Measurements from ENCODE around the gene ADCK1. TPM values are rescaled to one million over a fixed set of nuclear protein-coding genes. Genes with fewer than 3 reads are reported as not detected.

ADCK1 gene
- total and polyA plus RNA-seq, 2 of the 13 experiments (the other 11 are each of a cell fraction or from before 2014, with no cell fraction given) = 3.9 to 6.3 TPM

GRCh38 chr14:77760381-77761204, 39.3 kb upstream of the ADCK1 start, which contains the start of gene SNW1 (continued):
- TF ChIP-seq, protein P1, sequence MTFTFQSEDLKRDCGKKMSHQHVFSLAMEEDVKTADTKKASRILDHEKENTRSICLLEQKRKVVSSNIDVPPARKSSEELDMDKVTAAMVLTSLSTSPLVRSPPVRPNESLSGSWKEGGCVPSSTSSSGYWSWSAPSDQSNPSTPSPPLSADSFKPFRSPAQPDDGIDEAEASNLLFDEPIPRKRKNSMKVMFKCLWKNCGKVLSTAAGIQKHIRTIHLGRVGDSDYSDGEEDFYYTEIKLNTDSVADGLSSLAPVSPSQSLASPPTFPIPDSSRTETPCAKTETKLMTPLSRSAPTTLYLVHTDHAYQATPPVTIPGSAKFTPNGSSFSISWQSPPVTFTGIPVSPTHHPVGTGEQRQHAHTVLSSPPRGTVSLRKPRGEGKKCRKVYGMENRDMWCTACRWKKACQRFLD (CRISPR knock-in tag; IDR thresholded peaks at IDR 0.05; ENCODE audit: borderline replicate concordance) = no peak
- TF ChIP-seq NR2F2 (IDR thresholded peaks at IDR 0.05; ENCODE audit: borderline replicate concordance, low read depth) (no peak), CSRNP1 (CRISPR knock-in tag; IDR thresholded peaks at IDR 0.05) (no peak), U2AF1 (optimal IDR thresholded peaks at IDR 0.05; ENCODE audit: low read depth, low read length) (peak; percentile 55), GABPB1 (CRISPR knock-in tag; IDR thresholded peaks at IDR 0.05) (peak; percentile 94), ZNF326 (CRISPR knock-in tag; IDR thresholded peaks at IDR 0.05; ENCODE audit: borderline replicate concordance) (no peak), ETS1 (CRISPR knock-in tag; IDR thresholded peaks at IDR 0.05) (no peak), ZHX1 (CRISPR knock-in tag; IDR thresholded peaks at IDR 0.05; ENCODE audit: low read depth) (no peak), MTA3 (CRISPR knock-in tag; IDR thresholded peaks at IDR 0.05) (no peak), ZNF3 (CRISPR knock-in tag; IDR thresholded peaks at IDR 0.05) (no peak), NONO (IDR thresholded peaks at IDR 0.05) (no peak), NONO (CRISPR knock-in tag; conservative IDR thresholded peaks at IDR 0.05) (peak; percentile 38; the same call in 1 of the 2 replicates), NFYC (CRISPR knock-in tag; IDR thresholded peaks at IDR 0.05) (peak; percentile 50; the same call in 1 of the 2 replicates), ZNF737 (CRISPR knock-in tag; IDR thresholded peaks at IDR 0.05; ENCODE audit: borderline replicate concordance) (0 out of 2 replicates have a peak, but pooled peaks have one; percentile 35), SNAPC4 (CRISPR knock-in tag; IDR thresholded peaks at IDR 0.05) (0 out of 2 replicates have a peak, but pooled peaks have one; percentile 73), TAF1 (CRISPR knock-in tag; IDR thresholded peaks at IDR 0.05) (peak; percentile 87), KLF6 (CRISPR knock-in tag; IDR thresholded peaks at IDR 0.05) (peak; percentile 53; the same call in 1 of the 2 replicates)

Measured in HepG2 (cell line).